Activated CD4-positive, alpha-beta T cell treated with anti-CD3 and anti-CD28 coated beads for 48 hours (primary cell): ENCODE measurements around the gene GPI.
"Not testable (repeated sequence)": the region's sequence is repeated elsewhere in the genome, so short reads cannot be mapped to it uniquely, and the experiment has no call there.

Experiments
- DNase-seq: peaks from one replicate; pipeline ENCODE4 v3.0.0-alpha.2; 2020

GPI gene

GRCh38 chr19:34368338-34368737, 3.3 kb downstream of the GPI start:
- no peak for DNase-seq

DNA sequence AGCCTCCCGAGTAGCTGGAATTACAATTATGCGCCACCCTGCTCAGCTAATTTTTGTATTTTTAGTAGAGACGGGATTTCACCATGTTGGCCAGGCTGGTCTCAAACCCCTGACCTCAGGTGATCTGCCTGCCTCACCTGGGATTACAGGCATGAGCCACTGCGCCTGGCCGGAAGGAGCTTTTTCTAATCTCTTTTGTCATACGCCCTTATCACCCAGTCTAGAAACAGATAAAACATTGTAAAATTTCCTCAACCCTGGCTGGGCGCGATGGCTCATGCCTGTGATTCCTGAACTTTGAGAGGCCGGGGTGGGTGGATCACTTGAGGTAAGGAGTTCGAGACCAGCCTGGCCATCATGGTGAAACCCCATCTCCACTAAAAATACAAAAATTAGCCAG, 4.2 kb downstream of the GPI start:
- DNase-seq, result not testable (repeated sequence)

DNA sequence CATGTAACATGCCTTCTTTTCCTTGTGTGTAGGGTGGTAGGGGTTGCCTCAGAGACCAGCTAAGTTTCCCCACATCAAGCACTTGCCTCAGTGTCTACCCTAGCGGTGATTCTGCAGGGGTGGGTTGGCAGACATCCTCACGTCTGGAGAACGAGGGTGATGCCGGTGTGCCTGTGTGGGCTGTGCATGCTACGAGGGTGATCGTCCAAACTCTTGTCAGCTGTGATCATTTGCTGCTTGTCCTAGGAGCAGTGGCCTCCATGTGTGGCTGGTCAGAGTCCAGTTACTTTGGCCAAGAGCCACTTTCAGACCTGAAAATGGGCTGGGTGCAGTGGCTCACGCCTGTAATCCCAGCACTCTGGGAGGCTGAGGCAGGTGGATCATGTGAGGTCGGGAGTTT, 5.1 kb downstream of the GPI start:
- no peak for DNase-seq

GRCh38 chr19:34370983-34371382, 6.0 kb downstream of the GPI start:
- no peak for DNase-seq

DNA sequence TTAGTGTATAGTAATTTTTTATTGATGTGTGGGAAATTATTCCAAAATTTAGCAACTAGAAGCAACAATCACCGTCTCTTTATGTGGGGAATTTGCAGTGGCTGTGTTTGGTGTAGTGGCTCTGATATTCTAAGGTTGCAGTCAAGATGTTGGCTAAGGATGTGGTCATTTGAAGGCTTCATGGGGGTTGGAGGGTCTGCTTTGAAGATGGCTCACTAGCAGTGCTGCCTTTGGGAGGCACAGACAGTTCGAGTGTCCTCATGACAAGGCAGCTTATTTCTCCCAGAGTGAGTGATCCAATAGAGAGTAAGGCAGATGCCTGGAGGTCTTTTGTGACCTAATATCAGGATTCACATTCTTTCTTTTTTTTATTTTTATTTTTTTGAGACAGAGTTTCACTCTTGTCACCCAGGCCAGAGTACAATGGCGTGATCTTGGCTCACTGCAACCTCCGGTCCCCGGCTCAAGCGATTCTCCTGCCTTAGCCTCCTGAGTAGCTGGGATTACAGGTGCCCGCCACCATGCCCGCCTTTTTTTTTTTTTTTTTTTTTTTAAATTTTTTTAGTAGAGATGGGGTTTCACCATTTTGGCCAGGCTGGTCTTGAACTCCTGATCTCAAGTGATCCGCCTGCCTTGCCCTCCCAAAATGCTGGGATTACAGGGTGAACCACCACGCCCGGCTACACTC, 8.7 kb downstream of the GPI start:
- DNase-seq, result no peak

DNA sequence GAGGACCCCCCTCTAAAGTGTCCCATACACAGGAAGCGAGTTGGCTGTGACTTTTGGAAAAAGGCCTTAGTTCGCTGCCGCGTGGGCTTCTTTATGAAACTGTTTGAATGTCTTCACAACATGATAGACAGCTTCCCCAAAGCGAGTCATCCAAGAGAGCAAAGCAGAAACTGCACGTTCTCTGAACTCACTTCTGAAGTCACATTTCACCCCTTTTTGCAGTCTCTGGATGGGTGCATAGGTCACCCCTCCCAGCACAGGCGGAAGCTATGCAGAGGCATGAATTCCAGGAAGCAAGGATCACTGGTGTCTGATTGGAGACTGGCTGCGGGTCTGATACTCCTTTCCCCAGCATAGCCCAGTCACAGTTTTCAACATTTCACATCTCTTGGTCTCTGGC, 10.6 kb downstream of the GPI start:
- DNase-seq, result no peak

- DNase-seq, result no peak
These were observed 15.7 kb downstream of the GPI start for GRCh38 chr19:34380639-34381241.

GRCh38 chr19:34381399-34382251, 16.6 kb downstream of the GPI start:
- DNase-seq, result no peak

GRCh38 chr19:34382471-34382870, 17.5 kb downstream of the GPI start:
- no peak for DNase-seq

DNA sequence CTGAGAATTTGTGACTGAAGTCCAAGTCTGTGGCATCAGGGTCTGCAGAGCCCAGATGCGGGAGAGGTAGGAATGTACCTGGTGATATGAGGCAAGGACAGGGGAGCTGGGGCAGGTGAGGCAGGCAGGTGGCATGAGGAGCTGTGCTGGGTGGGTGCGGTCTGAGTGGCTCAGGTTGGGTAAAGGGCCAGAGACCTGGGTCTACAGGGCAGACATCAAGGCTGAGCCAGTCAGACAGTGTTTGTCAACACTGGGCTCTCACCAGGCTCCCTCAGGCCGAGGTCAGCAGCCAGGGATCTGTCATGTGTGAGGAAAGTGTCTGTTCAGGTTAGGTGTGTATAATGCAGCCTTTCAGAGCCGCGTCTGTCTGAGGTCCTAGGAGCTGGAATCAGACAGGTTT, 18.6 kb downstream of the GPI start:
- no peak for DNase-seq

DNA sequence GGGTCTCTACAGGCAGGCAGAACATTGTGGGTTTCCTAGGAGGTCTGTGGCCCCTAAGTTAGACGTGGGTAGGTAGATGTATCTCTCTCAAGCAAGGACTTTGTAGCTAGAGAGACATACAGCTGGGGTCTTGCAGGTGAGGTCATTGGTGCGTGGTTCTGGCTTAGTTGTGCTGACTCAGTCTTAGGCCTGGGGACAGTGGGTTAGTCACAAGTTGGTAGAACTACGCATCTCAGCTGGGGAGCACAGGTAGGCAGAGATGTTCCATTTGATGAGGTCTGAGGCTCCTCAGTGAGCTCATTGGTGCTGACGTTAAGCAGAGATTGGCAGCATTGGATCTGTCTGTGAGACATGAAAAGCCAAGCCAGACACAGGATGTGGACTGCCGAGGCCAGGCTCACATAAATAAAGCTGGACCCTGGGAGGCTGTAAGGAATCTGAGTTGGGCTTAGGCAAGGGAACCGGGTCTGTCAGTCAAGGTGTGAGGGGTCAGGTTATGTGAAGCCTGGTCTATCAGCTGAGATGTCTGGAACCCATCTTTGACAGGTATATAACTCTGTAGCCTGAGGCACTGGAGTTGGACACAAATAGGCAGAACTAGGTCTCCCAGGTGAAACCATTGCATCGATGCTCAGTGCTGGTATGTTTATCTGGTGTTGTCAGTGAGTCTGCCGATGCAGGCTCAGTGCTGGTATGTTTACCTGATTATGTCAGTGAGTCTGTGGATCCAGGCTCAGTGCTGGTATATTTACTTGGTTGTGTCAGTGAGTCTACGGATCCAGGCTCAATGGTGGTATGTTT, 21.8 kb downstream of the GPI start:
- DNase-seq, result no peak

- DNase-seq, result no peak
These were observed 22.4 kb downstream of the GPI start for GRCh38 chr19:34387446-34387810.

DNA sequence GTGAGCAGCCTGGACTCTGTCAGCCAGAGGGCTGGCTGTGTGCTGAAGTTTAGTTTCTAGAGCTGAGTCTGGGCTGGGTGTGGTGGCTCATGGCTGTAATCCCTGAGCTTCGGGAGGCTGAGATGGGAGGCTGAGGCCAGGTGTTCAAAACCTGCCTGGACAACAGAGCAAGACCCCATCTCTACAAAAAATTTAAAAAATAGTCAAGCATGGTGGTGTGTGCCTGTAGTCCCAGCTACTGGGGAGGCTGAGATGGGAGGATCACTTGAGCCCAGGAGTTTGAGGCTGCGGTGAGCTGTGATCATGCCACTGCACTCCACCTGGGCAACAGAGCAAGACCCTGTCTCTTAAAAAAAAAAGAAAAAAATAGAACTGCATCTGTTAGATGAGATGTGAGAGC, 23.7 kb downstream of the GPI start:
- not testable (repeated sequence) for DNase-seq

DNA sequence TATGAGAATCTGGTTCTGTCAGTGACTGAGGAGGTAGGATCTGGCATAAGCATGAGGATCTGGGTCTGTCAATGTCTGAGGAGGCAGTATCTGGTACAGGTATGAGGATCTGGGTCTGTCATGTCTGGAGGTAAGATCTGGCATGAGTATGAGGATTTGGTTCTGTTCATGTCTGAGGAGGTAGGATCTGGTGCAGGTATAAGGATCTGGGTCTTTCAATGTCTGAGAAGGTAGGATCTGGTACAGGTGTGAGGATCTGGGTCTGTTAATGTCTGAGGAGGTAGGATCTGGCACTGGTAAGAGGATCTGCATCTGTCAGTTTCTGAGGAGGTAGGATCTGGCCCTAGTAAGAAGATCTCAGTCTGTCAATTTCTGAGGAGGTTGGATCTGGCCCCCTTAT, 26.8 kb downstream of the GPI start:
- DNase-seq, result no peak

- no peak for DNase-seq
These were observed 28.0 kb downstream of the GPI start for GRCh38 chr19:34393031-34393430.

DNA sequence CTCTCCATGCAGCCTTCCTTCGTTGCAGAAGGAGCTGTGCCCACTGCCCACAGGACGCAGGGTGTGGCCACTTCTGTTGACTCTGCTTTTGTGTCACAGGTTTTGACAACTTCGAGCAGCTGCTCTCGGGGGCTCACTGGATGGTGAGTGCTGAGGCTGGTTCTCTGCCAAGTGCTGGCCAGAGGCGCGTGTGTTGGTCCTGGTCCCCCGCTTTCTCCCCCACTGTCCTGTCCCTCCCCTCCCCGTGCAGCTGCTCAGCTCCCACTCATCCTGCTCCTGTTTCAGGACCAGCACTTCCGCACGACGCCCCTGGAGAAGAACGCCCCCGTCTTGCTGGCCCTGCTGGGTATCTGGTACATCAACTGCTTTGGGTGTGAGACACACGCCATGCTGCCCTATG, 28.6 kb downstream of the GPI start:
- no peak for DNase-seq

- no peak for DNase-seq
These were observed 32.9 kb downstream of the GPI start for GRCh38 chr19:34397853-34398252.

DNA sequence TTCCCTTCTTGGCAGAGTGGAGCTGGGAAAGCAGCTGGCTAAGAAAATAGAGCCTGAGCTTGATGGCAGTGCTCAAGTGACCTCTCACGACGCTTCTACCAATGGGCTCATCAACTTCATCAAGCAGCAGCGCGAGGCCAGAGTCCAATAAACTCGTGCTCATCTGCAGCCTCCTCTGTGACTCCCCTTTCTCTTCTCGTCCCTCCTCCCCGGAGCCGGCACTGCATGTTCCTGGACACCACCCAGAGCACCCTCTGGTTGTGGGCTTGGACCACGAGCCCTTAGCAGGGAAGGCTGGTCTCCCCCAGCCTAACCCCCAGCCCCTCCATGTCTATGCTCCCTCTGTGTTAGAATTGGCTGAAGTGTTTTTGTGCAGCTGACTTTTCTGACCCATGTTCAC, 34.9 kb downstream of the GPI start:
- DNase-seq, result no peak

- not testable (repeated sequence) for DNase-seq
These were observed 35.8 kb downstream of the GPI start for GRCh38 chr19:34400844-34401243.

DNA sequence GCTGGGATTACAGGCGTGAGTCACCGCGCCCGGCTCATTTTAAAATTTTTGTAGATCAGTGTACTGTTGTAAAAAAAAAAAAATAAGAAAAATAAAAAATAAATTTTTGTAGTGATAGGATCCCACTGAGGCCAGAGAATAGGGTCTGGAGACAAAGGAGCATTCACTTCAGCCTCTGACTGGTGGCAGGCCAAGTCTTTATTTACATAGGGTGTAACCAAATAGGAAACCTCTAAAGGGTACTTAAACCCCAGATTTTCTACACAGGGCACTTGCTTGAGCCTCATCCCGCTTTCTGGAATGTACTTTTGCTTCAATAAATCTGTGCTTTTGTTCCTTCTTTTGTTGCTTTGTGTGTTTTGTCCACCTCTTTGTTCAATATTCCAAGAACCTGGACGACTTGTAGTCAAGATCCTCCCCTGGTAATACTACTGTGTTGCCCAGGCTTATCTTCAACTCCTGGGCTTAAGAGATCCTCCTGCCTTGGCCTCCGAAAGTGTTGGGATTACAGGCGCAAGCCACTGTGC, 37.1 kb downstream of the GPI start:
- no peak for DNase-seq

- DNase-seq, result no peak
These were observed 38.8 kb downstream of the GPI start for GRCh38 chr19:34403784-34404108.

GRCh38 chr19:34404109-34404909, 39.3 kb downstream of the GPI start, which contains the start of gene PDCD2L:
Gene PDCD2L, plus strand, starts transcription at chr19:34404399. Its CDS starts 32 bp downstream, at chr19:34404431.
- peak; percentile 97 for DNase-seq
